CD14-positive monocyte (primary cell): ENCODE data around the gene FXR1. TPM values are rescaled to one million over a fixed set of nuclear protein-coding genes. Genes with fewer than 3 reads are reported as not detected.

Experiments used
- DNase-seq, 3 donors: peaks; one replicate each; pipeline ENCODE4 v3.0.0-alpha.2; 2011 to 2022
- H2AFZ ChIP-seq: 2 replicates; pipeline ENCODE4 v1.6.0; 2012; ENCODE audit warnings: mild to moderate bottlenecking, low read depth, low read length, inconsistent platforms; ENCODE audit not compliant: insufficient read depth, poor library complexity, severe bottlenecking
- H3K27ac ChIP-seq, 2 donors: 1 replicate in 1 of 2; 2 replicates in 1 of 2; pipeline ENCODE4 v1.5.1; 2012 to 2013; ENCODE audit warnings: low read length in 2 of 2, control low read depth in 1 of 2, inconsistent platforms in 1 of 2, low read depth in 1 of 2, mild to moderate bottlenecking in 1 of 2
- H3K27me3 ChIP-seq, 2 donors: one replicate each; pipeline versions ENCODE4 v1.6.0 to v1.6.1; 2011 to 2013; ENCODE audit warnings: low read length in 2 of 2; ENCODE audit not compliant: control insufficient read depth in 2 of 2, insufficient read depth in 2 of 2
- H3K36me3 ChIP-seq, 2 donors: replicated peaks in 1 of 2; 1 replicate in 1 of 2; 2 replicates in 1 of 2; pipeline versions ENCODE4 v1.5.1 to v1.6.1; 2012 to 2013; ENCODE audit warnings: low read length in 2 of 2, control low read depth in 1 of 2, inconsistent platforms in 1 of 2, mild to moderate bottlenecking in 1 of 2; ENCODE audit not compliant: insufficient read depth in 2 of 2, control insufficient read depth in 1 of 2
- H3K4me1 ChIP-seq, 2 donors: 1 replicate in 1 of 2; 2 replicates in 1 of 2; pipeline versions ENCODE4 v1.5.1 to v1.6.1; 2012 to 2013; ENCODE audit warnings: low read length in 2 of 2, control low read depth in 1 of 2, inconsistent platforms in 1 of 2, mild to moderate bottlenecking in 1 of 2, moderate library complexity in 1 of 2; ENCODE audit not compliant: insufficient read depth in 2 of 2, control insufficient read depth in 1 of 2
- H3K4me2 ChIP-seq: replicated peaks from 2 replicates; pipeline ENCODE3; 2012; ENCODE audit warnings: low read length, moderate library complexity, mild to moderate bottlenecking; ENCODE audit not compliant: poor library complexity, severe bottlenecking; ENCODE audit errors: extremely low read depth
- H3K4me3 ChIP-seq, 3 experiments: fragments of 200-600 bp in 1 of 3; sonication (generic) in 1 of 3; replicated peaks in 1 of 3; 1 replicate in 2 of 3; 2 replicates in 1 of 3; pipeline ENCODE4 v1.5.1; 2011 to 2013; ENCODE audit warnings: low read length in 3 of 3, mild to moderate bottlenecking in 3 of 3, control low read depth in 2 of 3, low read depth in 2 of 3, inconsistent platforms in 1 of 3, moderate library complexity in 1 of 3
- H3K79me2 ChIP-seq: 2 replicates; pipeline ENCODE4 v1.6.0; 2012; ENCODE audit warnings: mild to moderate bottlenecking, control low read depth, inconsistent platforms, low read length, moderate library complexity; ENCODE audit not compliant: insufficient read depth
- H3K9ac ChIP-seq: 2 replicates; pipeline ENCODE4 v1.6.0; 2017; ENCODE audit warnings: low read length, mild to moderate bottlenecking; ENCODE audit not compliant: insufficient read depth, poor library complexity, severe bottlenecking
- H3K9me3 ChIP-seq, 2 donors: replicated peaks in 1 of 2; 1 replicate in 1 of 2; 2 replicates in 1 of 2; pipeline versions ENCODE4 v1.5.1 to v1.6.1; 2012 to 2013; ENCODE audit warnings: low read length in 2 of 2, control low read depth in 1 of 2; ENCODE audit not compliant: control insufficient read depth in 1 of 2, insufficient read depth in 1 of 2
- H4K20me1 ChIP-seq: 2 replicates; pipeline ENCODE4 v1.6.0; 2012; ENCODE audit warnings: mild to moderate bottlenecking, low read length, control low read depth, moderate library complexity; ENCODE audit not compliant: insufficient read depth
- H3K27ac Mint-ChIP-seq, 7 donors: one replicate each; pipeline ENCODE4 v1.8.0; 2020; ENCODE audit warnings: mild to moderate bottlenecking in 7 of 7, mixed read lengths in 7 of 7, moderate library complexity in 6 of 7, inconsistent platforms in 2 of 7
- H3K27me3 Mint-ChIP-seq, 3 donors: one replicate each; pipeline ENCODE4 v1.8.0; 2021 to 2022; ENCODE audit warnings: low read depth in 3 of 3, mild to moderate bottlenecking in 3 of 3, mixed read lengths in 3 of 3, moderate library complexity in 3 of 3, inconsistent platforms in 1 of 3
- H3K36me3 Mint-ChIP-seq, 2 donors: one replicate each; pipeline ENCODE4 v1.8.0; 2020; ENCODE audit warnings: mixed read lengths in 2 of 2, inconsistent platforms in 1 of 2, mild to moderate bottlenecking in 1 of 2
- H3K4me1 Mint-ChIP-seq: one replicate; pipeline ENCODE4 v1.8.0; 2020; ENCODE audit warnings: mild to moderate bottlenecking, mixed read lengths
- H3K4me3 Mint-ChIP-seq, 2 donors: one replicate each; pipeline ENCODE4 v1.8.0; 2020; ENCODE audit warnings: mild to moderate bottlenecking in 2 of 2, mixed read lengths in 2 of 2, moderate library complexity in 1 of 2
- H3K9me3 Mint-ChIP-seq, 7 donors: one replicate each; pipeline ENCODE4 v1.8.0; 2020 to 2022; ENCODE audit warnings: mixed read lengths in 7 of 7, mild to moderate bottlenecking in 6 of 7, moderate library complexity in 6 of 7, inconsistent platforms in 2 of 7
- WGBS: methylation state at CpG from one replicate; pipeline ENCODE4 v1.1.5; 2013; ENCODE audit warnings: missing lambda C conversion rate; ENCODE audit not compliant: insufficient coverage; 5-methylcytosine and 5-hydroxymethylcytosine counted together
- intact Hi-C, 2 donors: fragments of 100-400 bp; cut with micrococcal nuclease; formaldehyde crosslinking; loops; one replicate each; pipeline versions ENCODE4 v1.15.0 to v1.15.1; 2023
- polyA plus RNA-seq, 3 donors: library from polyadenylated mRNA; depleted of rRNA in 1 of 3; unstranded in 2 of 3; stranded (reverse) in 1 of 3; fragments of 300-500 nt in 2 of 3; fragments of >200 nt in 1 of 3; fragmentation: Illumina TruSeq in 2 of 3; gene quantifications; 1 replicate in 2 of 3; 2 replicates in 1 of 3; pipeline ENCODE4 v1.2.3, GENCODE V29; 2012 to 2021
- TF ChIP-seq, protein P1 (sequence below): fragments of 200-600 bp; IDR thresholded peaks from one replicate; pipeline ENCODE4 v1.8.0; 2022; ENCODE audit warnings: antibody characterized with exemption, mild to moderate bottlenecking

Gene FXR1
- polyA plus RNA-seq, 3 donors, result 22.4 to 58.6 (median 32.3) TPM

DNA sequence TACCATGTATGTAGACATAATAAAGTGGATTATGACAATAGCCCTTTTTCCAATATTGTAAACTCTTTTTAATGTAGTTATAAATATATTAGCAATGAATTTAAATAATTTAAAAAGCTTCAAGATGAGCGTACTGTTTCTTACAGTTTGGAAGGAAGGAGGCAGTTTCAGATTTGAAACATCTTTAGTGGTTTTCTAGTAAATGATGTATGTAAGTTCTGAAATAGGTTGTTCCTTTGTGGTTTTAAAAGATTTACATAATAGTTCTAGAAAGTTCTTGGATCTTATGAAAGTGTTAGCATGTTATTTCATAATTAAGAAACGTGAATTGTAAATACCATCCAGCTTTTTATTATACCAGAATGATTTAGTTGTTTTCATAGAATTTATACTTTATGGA lies 61.1 kb downstream of the FXR1 start:
- no peak overlapping the region for H3K27ac Mint-ChIP-seq
- Histone ChIP-seq H3K4me3 (no peak overlapping the region), H2AFZ (no peak overlapping the region), H3K27me3 (no peaks in the 10 kb centered on the region), H4K20me1 (no peaks in the 10 kb centered on the region), H3K36me3 (peaks cover 64 to 89% of the 10 kb centered on the region in 2 donors), H3K4me1 (peaks cover 0 to 4% of the 10 kb centered on the region in 2 donors), H3K27ac (no peak overlapping the region), H3K9ac (no peak overlapping the region), H3K4me2 (no peak overlapping the region), H3K9me3 (no peaks in the 10 kb centered on the region), H3K79me2 (no peaks in the 10 kb centered on the region)
- H3K9me3 Mint-ChIP-seq, result no peaks in the 10 kb centered on the region
- TF ChIP-seq, protein P1, sequence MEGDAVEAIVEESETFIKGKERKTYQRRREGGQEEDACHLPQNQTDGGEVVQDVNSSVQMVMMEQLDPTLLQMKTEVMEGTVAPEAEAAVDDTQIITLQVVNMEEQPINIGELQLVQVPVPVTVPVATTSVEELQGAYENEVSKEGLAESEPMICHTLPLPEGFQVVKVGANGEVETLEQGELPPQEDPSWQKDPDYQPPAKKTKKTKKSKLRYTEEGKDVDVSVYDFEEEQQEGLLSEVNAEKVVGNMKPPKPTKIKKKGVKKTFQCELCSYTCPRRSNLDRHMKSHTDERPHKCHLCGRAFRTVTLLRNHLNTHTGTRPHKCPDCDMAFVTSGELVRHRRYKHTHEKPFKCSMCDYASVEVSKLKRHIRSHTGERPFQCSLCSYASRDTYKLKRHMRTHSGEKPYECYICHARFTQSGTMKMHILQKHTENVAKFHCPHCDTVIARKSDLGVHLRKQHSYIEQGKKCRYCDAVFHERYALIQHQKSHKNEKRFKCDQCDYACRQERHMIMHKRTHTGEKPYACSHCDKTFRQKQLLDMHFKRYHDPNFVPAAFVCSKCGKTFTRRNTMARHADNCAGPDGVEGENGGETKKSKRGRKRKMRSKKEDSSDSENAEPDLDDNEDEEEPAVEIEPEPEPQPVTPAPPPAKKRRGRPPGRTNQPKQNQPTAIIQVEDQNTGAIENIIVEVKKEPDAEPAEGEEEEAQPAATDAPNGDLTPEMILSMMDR, result no peak
- peaks cover 59 to 79% of the 10 kb centered on the region in 2 donors for H3K36me3 Mint-ChIP-seq
- H3K4me1 Mint-ChIP-seq, result peaks cover 4% of the 10 kb centered on the region
- WGBS, result no CpG with 5 or more reads among the region's 2 CpGs
- no peak overlapping the region for H3K4me3 Mint-ChIP-seq
- intact Hi-C loops, result no loop called here
- no peak for DNase-seq
- no peaks in the 10 kb centered on the region for H3K27me3 Mint-ChIP-seq

DNA sequence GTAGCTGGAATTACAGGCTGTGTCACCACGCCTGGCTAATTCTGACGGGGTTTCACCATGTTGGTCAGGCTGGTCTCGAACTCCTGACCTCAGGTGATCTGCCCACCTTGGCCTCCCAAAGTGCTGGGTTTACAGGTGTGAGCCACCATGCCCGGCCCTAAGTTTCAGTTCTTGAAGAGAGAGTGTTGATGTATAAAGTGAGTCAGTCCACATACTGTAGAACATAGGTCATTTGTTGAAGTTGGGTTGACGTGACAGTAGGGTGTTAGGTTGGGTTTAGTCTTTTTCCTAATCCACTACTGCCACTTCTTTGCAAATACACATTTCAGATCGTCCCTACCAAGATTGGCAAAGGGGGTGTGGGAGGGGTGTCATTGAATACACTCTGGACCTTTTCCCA lies 61.8 kb downstream of the FXR1 start:
- Mint-ChIP-seq H3K9me3 (no peaks in the 10 kb centered on the region), H3K4me1 (peaks cover 4% of the 10 kb centered on the region), H3K4me3 (no peak overlapping the region), H3K36me3 (peaks cover 53 to 79% of the 10 kb centered on the region in 2 donors), H3K27me3 (no peaks in the 10 kb centered on the region), H3K27ac (peak overlapping the region in 2 of 7 donors; percentile 15 to 43)
- Histone ChIP-seq H4K20me1 (no peaks in the 10 kb centered on the region), H3K4me1 (peaks cover 0 to 4% of the 10 kb centered on the region in 2 donors), H3K27ac (no peak overlapping the region), H3K79me2 (no peaks in the 10 kb centered on the region), H3K4me2 (no peak overlapping the region), H3K9ac (no peak overlapping the region), H3K9me3 (no peaks in the 10 kb centered on the region), H3K27me3 (no peaks in the 10 kb centered on the region), H2AFZ (no peak overlapping the region), H3K4me3 (no peak overlapping the region), H3K36me3 (peaks cover 64 to 89% of the 10 kb centered on the region in 2 donors)
- WGBS, result 100% methylated on average over 3 of the region's 6 CpGs
- TF ChIP-seq, protein P1, result no peak
- intact Hi-C loops, result no loop called here
- DNase-seq, result no peak
